COLO668 (cell line): ENCODE results near the gene TRAF4.
"Not testable (repeated sequence)": the region's sequence is repeated elsewhere in the genome, so short reads cannot be mapped to it uniquely, and the experiment has no call there.

Source experiments
- DNase-seq: peaks from one replicate; lab custom pipeline; 2025; ENCODE audit not compliant: unreplicated experiment; lab: John Stamatoyannopoulos, UW

The TRAF4 gene

GRCh38 chr17:28714281-28714680 lies 29.5 kb upstream of the TRAF4 start:
- DNase-seq = no peak

DNA sequence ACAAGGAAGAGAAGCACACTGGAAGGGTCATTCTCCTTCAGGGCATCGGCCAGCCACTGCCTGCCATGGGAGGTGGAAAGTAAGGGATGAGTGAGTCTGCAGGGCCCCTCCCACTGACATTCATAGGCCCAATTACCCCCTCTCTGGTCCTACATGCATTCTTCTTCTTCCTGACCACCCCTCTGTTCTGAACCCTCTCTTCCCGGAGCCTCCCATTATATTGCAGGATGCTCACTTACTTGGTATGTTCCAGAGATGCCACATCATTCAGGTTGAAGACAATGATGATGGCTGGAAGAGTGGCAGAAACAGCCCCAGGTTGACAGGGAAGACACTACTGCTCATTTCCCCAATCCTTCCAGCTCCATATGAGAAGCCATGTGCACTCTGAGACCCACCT lies 28.6 kb upstream of the TRAF4 start:
- no peak for DNase-seq

DNA sequence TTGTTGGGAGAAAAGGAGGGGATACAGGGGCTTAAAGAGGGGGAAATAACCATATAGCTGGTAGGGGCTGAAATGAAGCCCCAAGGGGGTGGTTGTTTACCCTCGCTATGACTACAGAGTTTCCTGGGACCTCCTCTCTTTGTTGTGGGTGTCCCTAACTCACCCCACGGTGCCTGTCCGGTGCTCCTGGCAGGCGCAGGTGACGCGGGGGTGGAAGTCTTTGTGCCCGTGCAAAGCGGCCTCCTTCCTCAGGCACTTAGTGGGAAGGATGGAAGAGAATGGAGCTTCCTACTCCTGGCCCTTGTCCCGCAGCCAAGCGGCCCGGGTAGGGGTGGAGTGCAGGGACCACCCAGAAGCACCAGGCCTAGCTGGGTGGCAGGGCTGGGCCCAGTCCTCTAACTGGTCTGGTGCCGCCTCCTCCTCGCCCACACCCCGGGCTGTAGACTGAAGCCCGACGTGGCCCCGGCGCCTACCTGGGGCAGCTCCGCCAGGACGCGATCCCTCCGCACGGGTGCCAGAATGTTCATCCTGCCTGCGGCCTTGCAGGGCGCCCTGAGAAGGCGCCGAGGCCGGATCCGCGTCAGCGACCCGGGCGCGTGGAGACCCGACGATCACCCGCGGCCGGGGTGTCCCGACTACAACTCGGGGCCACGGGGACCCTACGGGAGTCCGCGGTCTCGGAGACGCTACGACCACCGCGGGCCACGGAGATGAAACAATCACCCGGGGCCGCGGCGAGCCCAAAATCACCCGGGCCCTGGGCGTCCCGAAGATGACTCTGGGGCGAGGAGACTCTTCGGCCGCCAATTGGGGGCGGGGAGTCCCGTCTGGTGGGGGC lies 26.9 kb upstream of the TRAF4 start:
- DNase-seq = no peak

DNA sequence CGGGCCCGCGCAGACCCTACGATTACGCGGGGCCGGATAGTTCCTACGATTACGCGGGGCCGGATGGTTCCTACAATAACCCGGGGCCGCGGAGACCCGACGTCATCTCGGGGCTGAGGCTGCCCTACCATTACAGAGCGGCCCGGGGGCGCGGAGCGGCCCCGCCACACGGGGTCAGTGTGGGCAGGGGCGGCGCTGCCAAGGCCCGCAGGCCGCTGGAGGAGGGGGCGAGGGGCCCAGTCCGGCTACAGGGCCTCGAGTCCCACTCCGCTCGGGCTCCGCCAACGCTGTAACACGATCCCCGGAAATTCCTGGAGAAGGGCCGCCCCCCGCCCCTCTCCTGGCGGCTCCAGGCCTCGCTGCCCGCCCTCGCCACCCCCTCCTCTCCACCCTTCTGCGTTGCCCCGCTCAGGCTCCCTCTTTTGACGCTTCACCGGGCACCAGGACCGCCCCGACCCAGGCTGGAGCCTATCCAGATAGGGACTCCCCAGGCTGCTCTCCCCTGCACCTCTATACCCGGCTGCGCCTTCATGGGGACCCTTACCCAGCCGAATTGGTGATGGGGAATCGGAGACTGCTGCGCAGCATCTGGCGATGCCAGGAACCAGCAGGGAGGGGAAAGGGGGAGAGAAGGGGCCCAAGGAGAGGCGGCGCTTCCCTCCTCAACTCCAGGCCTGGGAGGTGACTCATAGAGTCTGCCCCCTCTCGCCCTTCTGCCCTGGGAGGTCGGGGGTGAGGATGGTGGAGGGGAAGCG lies 26.1 kb upstream of the TRAF4 start, which contains the start of gene RAB34:
Gene RAB34 (minus strand): TSS at position 291 of the 755 bp plus-strand sequence. CDS start 602 bp downstream, outside the sequence.
- DNase-seq = peak; percentile 45

DNA sequence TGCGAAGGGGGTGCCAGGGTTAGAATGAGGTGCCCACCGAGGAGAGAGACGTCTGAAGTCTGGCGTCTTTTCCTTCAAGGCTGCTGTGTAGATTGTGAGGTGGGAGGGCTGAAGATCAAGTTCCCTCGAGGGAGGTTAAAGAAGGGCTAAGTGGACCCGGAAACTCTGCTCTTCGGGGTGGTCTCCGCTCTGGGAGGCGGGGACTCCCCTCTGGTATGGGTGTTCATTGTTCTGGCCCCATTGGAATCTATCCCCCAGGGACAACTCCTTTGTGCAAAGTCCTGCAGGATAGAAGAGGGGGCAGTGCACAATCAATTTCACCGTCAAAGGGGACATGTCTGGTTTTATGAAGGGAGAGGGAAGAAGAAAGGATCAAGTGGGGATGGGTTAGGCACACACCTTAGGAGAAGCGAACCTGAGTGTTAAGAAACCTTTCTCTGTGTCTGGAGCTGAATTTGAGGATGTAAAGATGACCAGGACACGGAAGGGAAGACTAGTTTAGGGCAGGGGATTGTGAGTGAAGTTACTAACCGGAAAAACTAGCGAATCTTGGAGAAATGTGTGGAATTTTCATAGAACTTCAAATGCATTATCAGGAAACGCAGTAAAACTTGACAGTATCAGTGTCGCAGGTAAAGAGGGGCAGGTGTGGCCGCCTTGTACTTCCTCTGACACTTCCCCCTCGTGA lies 25.3 kb upstream of the TRAF4 start:
- no peak for DNase-seq

GRCh38 chr17:28719021-28719433 lies 24.8 kb upstream of the TRAF4 start:
- DNase-seq = no peak

DNA sequence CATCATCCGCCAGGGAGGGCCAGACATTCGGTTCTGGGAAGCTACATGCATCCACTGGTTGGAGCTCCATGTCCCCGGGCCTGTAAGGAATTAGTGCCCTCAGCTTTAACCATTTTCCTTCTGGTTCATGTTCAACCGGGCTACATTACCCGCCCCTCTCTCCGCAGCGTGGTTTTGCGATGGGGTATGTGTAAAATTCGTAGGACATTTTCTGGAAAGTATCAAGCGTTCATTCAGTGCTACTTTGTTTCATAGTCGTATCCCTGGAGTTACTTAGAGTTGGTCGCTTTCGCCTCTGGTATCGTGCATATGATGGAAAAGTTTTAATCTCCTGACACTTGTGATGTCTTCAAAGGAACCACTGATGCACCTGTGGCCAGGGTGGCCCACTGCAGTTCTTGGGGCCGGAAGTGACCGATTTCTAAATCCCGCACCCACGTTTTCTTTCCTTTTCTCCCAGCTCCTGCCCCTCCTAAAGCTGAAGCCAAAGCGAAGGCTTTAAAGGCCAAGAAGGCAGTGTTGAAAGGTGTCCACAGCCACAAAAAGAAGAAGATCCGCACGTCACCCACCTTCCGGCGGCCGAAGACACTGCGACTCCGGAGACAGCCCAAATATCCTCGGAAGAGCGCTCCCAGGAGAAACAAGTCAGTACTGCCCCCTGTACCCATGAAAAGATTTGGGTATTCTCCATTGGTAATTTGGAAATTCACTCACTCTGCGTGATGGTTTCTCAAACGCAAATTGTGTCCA lies 23.4 kb upstream of the TRAF4 start:
- DNase-seq = peak; percentile 17

DNA sequence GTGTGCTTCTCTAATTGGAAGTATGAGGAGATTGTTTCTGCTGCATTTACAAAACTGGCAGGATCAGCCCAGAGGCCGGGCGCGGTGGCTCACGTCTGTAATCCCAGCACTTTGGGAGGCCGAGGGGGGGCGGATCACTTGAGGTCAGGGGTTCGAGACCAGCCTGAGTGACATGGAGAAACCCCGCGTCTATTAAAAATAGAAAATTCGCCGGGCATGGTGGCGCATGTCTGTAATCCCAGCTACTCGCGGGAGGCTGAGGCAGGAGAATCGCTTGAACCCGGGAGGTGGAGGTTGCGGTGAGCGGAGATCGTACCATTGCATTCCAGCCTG lies 22.8 kb upstream of the TRAF4 start:
- not testable (repeated sequence) for DNase-seq

GRCh38 chr17:28722417-28723158 lies 21.2 kb upstream of the TRAF4 start:
- DNase-seq = no peak

DNA sequence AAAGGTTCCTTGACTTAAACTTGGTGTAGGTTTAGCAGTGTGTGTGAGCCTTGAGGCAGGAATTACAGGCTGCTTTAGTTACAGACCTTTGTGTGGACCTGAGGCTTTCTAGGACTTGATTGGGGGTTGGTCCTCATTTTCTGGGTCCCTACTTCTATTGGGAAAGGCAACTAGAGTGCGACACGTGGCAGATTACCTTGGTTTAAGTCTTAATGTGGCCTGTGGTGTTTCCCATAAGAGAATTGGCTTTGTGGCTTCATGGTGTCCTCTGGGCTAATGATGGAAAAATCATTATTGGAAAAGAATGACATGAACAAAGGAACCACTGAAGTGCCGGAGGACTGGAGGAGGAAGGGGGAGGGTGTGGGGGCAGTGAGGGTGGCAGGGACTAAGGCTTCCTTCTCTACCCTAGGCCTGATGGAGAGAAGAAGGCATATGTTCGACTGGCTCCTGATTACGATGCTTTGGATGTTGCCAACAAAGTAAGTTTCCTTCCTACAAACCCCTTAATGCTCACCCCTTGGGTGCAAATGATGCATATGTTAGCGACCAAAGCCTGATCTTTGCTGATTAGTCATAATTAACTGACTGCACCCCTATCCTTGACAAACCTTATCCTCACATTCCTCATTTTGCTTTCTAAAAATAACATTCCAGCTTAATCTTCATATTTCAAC lies 20.5 kb upstream of the TRAF4 start:
- no peak for DNase-seq

- DNase-seq = not testable (repeated sequence)
These were observed 19.8 kb upstream of the TRAF4 start for GRCh38 chr17:28723836-28724499.

GRCh38 chr17:28724500-28725165 lies 19.2 kb upstream of the TRAF4 start:
- no peak for DNase-seq

DNA sequence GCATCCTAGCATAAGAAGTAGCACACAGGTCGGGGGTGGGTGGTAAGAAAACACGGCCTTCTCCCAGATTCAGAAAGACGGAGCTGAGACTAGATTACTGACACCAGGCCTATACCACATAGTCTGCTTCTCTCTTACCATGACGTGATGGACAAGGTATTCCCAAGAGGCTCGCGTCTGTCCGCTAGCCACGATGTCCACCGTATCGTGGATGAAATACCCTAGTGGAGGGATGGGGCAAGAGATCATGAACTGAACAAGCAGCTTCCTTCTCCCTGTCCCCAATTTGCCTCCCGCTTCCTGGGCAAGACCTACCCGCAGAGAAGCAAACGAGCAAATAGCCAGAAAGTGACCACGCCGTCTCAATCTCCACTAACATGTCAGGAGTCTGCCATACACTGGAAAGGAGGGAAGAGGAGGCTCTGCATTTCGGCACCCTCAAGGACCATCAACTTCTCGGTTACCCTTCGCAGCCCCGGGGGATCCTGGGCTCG lies 18.6 kb upstream of the TRAF4 start:
- peak; percentile 43 for DNase-seq

- peak; percentile 84 for DNase-seq
These were observed 18.1 kb upstream of the TRAF4 start for GRCh38 chr17:28725660-28726225.

DNA sequence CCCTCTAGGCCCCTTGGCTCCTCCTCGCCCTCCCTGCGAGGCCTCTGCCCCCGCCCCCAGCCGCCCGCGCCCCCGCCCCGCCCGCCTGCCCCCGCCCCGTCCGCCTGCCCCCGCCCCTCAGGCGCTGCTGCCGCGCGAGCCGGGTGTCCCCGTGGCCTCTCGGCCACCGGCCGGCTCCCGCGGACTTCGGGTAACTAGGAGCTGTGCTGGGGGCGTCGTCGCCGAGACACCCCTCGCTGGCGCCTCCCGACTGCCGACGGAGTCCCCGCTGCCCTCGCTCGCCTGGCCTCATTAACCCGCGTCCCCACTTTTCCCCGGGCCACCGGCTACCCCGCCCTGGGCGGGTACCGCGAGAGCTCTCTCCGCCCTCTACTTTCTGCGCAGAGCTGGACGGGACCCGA lies 17.6 kb upstream of the TRAF4 start, which contains the start of gene TLCD1:
Gene TLCD1 (minus strand): TSS at position 8 of the 401 bp plus-strand sequence. CDS start 136 bp downstream, outside the sequence.
- DNase-seq = peak; percentile 77

DNA sequence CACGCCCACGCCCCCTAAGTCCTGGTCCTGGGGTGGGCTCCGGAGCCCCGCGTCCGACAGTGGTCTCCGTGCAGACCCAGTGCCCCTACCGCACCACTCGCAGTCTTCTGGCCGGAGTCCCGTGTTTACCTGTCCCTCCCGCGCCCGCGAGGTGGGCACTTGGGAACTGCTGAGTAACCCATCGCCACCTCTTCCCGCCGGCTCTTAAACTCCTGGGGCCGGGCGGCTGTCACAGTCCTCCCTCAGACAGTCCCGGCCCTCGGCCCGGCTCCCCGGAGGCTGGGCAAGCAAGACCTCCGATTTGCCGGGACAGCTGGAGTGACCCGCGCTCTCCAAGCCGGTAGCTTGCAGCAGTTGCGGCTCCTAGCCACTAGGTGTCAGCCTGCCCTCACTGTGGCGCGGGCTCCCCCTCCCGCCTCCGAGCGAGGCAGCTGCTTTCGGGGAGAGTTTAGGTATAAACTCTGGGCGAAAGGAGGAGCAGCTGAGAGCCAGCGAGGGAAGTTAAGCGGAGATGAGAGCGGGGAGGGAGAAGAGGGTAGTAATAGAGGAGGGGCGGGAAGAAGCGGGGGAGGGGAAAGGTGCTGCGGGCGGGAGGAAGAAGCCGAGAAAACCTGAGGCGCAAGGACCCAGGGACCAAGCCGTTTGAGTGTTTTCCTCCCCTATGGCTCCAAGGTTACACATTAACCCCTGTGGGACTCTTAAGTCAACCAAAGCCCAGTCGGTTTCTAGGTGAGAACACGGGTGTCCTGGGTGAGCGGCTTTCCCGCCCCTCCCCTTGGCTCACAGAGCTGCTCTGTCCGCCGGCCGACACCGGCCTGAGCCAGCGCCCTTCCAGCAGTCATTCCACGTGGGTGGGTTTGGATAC lies 17.0 kb upstream of the TRAF4 start:
- peak; percentile 87 for DNase-seq
